H9 (cell line): Measurements from ENCODE around the gene ASCL3. TPM values are rescaled to one million over a fixed set of nuclear protein-coding genes. Genes with fewer than 3 reads are reported as not detected.

Experiments
- DNase-seq: peaks from one replicate; pipeline ENCODE4 v3.0.0-alpha.2; 2017
- H2AFZ ChIP-seq: one replicate; pipeline ENCODE4 v1.6.1; 2013; ENCODE audit warnings: mild to moderate bottlenecking, low read length, control low read depth, moderate library complexity
- H2AK5ac ChIP-seq: 2 replicates; pipeline ENCODE4 v1.6.1; 2013; ENCODE audit warnings: low read length, control low read depth, mixed read lengths; ENCODE audit not compliant: insufficient read length
- H2BK120ac ChIP-seq: one replicate; pipeline ENCODE4 v1.6.1; 2013; ENCODE audit warnings: low read depth, mild to moderate bottlenecking, low read length, control low read depth, inconsistent platforms; ENCODE audit not compliant: poor library complexity, severe bottlenecking
- H2BK12ac ChIP-seq: 2 replicates; pipeline ENCODE4 v1.6.1; 2013; ENCODE audit warnings: low read length, control low read depth, mixed read lengths, low read depth; ENCODE audit not compliant: insufficient read length
- H2BK15ac ChIP-seq: 2 replicates; pipeline ENCODE4 v1.6.1; 2013; ENCODE audit warnings: low read depth, low read length, control low read depth
- H2BK20ac ChIP-seq: one replicate; pipeline ENCODE4 v1.6.1; 2013; ENCODE audit warnings: low read depth, mild to moderate bottlenecking, low read length, control low read depth, inconsistent platforms; ENCODE audit not compliant: poor library complexity, severe bottlenecking
- H2BK5ac ChIP-seq: 2 replicates; pipeline ENCODE4 v1.6.1; 2013; ENCODE audit warnings: low read length, control low read depth, mixed read lengths; ENCODE audit not compliant: insufficient read length
- H3K14ac ChIP-seq: 2 replicates; pipeline ENCODE4 v1.6.1; 2013; ENCODE audit warnings: low read length, control low read depth; ENCODE audit not compliant: insufficient read depth
- H3K18ac ChIP-seq: 2 replicates; pipeline ENCODE4 v1.6.1; 2013; ENCODE audit warnings: low read depth, mild to moderate bottlenecking, mixed read lengths, low read length, control low read depth; ENCODE audit not compliant: insufficient read length
- H3K23ac ChIP-seq: 2 replicates; pipeline ENCODE4 v1.6.1; 2013; ENCODE audit warnings: low read length, control low read depth, mixed read lengths, low read depth; ENCODE audit not compliant: insufficient read length
- H3K23me2 ChIP-seq: 2 replicates; pipeline ENCODE4 v1.6.1; 2013; ENCODE audit warnings: low read depth, mild to moderate bottlenecking, mixed read lengths, low read length, control low read depth; ENCODE audit not compliant: insufficient read length, poor library complexity, severe bottlenecking
- H3K27ac ChIP-seq: 2 replicates; pipeline ENCODE4 v1.5.1; 2013; ENCODE audit warnings: low read length, control low read depth, mixed read lengths, low read depth; ENCODE audit not compliant: insufficient read length
- H3K27me3 ChIP-seq: 2 replicates; pipeline ENCODE4 v1.6.1; 2013; ENCODE audit warnings: low read length, control low read depth, inconsistent platforms; ENCODE audit not compliant: insufficient read depth
- H3K4ac ChIP-seq: 2 replicates; pipeline ENCODE4 v1.6.1; 2013; ENCODE audit warnings: low read depth, mild to moderate bottlenecking, control low read depth, inconsistent platforms, low read length, moderate library complexity
- H3K4me1 ChIP-seq: 2 replicates; pipeline ENCODE4 v1.6.1; 2013; ENCODE audit warnings: low read length, control low read depth, inconsistent platforms; ENCODE audit not compliant: insufficient read depth
- H3K4me2 ChIP-seq: 2 replicates; pipeline ENCODE4 v1.6.1; 2013; ENCODE audit warnings: low read length, control low read depth, mixed read lengths; ENCODE audit not compliant: insufficient read length, insufficient read depth
- H3K56ac ChIP-seq: 2 replicates; pipeline ENCODE4 v1.6.1; 2013; ENCODE audit warnings: low read depth, mild to moderate bottlenecking, mixed read lengths, low read length, control low read depth; ENCODE audit not compliant: insufficient read length
- H3K79me1 ChIP-seq: 2 replicates; pipeline ENCODE4 v1.6.1; 2013; ENCODE audit warnings: low read depth, mild to moderate bottlenecking, moderate library complexity, low read length, control low read depth, inconsistent platforms; ENCODE audit not compliant: insufficient read depth, poor library complexity, severe bottlenecking
- H3K79me2 ChIP-seq: 2 replicates; pipeline ENCODE4 v1.6.1; 2013; ENCODE audit warnings: low read length, control low read depth, inconsistent platforms; ENCODE audit not compliant: insufficient read depth
- H3K9ac ChIP-seq: 2 replicates; pipeline ENCODE4 v1.6.1; 2013; ENCODE audit warnings: low read length, control low read depth, mixed read lengths; ENCODE audit not compliant: insufficient read length; ENCODE audit errors: extremely low read depth
- H3K9me3 ChIP-seq: one replicate; pipeline ENCODE4 v1.6.1; 2013; ENCODE audit warnings: low read depth, low read length, inconsistent platforms; ENCODE audit not compliant: control insufficient read depth
- H3T11ph ChIP-seq: one replicate; pipeline ENCODE4 v1.6.1; 2013; ENCODE audit warnings: mild to moderate bottlenecking, low read length, control low read depth, inconsistent platforms
- H4K20me1 ChIP-seq: one replicate; pipeline ENCODE4 v1.6.1; 2013; ENCODE audit not compliant: control insufficient read depth, insufficient read length, insufficient read depth
- H4K5ac ChIP-seq: 2 replicates; pipeline ENCODE4 v1.6.1; 2013; ENCODE audit warnings: low read depth, mild to moderate bottlenecking, mixed read lengths, low read length, control low read depth; ENCODE audit not compliant: insufficient read length
- H4K8ac ChIP-seq: replicated peaks from 2 replicates; pipeline ENCODE4 v1.6.1; 2013; ENCODE audit warnings: low read length, control low read depth, mixed read lengths, low read depth; ENCODE audit not compliant: insufficient read length
- H4K91ac ChIP-seq: 2 replicates; pipeline ENCODE4 v1.6.1; 2013; ENCODE audit warnings: low read depth, mild to moderate bottlenecking, moderate library complexity, mixed read lengths, low read length, control low read depth; ENCODE audit not compliant: insufficient read length
- H3K27ac Mint-ChIP-seq, 3 experiments: 2 replicates in 2 of 3; 3 replicates in 1 of 3; pipeline ENCODE4 v1.8.0; 2020 to 2021; ENCODE audit warnings: mixed read lengths in 3 of 3, mild to moderate bottlenecking in 1 of 3, moderate library complexity in 1 of 3
- H3K27me3 Mint-ChIP-seq: 2 replicates; pipeline ENCODE4 v1.8.0; 2021; ENCODE audit warnings: low read depth, mild to moderate bottlenecking, moderate library complexity, mixed read lengths
- H3K36me3 Mint-ChIP-seq, 3 experiments: 2 replicates in 2 of 3; 3 replicates in 1 of 3; pipeline ENCODE4 v1.8.0; 2020 to 2021; ENCODE audit warnings: low read depth in 3 of 3, mixed read lengths in 3 of 3; ENCODE audit not compliant: insufficient read depth in 1 of 3
- H3K4me1 Mint-ChIP-seq, 2 experiments: 2 replicates each; pipeline ENCODE4 v1.8.0; 2020; ENCODE audit warnings: mixed read lengths in 2 of 2
- H3K4me3 Mint-ChIP-seq, 2 experiments: 2 replicates in 1 of 2; 3 replicates in 1 of 2; pipeline ENCODE4 v1.8.0; 2020 to 2021; ENCODE audit warnings: mild to moderate bottlenecking in 2 of 2, mixed read lengths in 2 of 2, moderate library complexity in 1 of 2
- H3K9me3 Mint-ChIP-seq, 2 experiments: 2 replicates in 1 of 2; 3 replicates in 1 of 2; pipeline ENCODE4 v1.8.0; 2020; ENCODE audit warnings: mild to moderate bottlenecking in 2 of 2, mixed read lengths in 2 of 2, moderate library complexity in 1 of 2
- CTCF ChIP-seq: fragments of 200-600 bp; sonication (generic); conservative IDR thresholded peaks from 3 replicates; pipeline ENCODE4 v1.8.0; 2021; ENCODE audit warnings: antibody characterized with exemption, mild to moderate bottlenecking
- WGBS: extraction: QIAGEN DNeasy Blood & Tissue Kit; methylation state at CpG from one replicate; pipeline ENCODE4 v1.1.7; 2013; ENCODE audit warnings: missing lambda C conversion rate, low lambda C conversion rate, mixed read lengths; ENCODE audit not compliant: insufficient read length; ENCODE audit errors: extremely low coverage; 5-methylcytosine and 5-hydroxymethylcytosine counted together
- total RNA-seq: library from RNA; stranded (reverse); gene quantifications from 2 replicates; pipeline ENCODE4 v1.2.1, GENCODE V29; 2021

The ASCL3 gene
- total RNA-seq, 1 experiment from 2014 or later = not detected

DNA sequence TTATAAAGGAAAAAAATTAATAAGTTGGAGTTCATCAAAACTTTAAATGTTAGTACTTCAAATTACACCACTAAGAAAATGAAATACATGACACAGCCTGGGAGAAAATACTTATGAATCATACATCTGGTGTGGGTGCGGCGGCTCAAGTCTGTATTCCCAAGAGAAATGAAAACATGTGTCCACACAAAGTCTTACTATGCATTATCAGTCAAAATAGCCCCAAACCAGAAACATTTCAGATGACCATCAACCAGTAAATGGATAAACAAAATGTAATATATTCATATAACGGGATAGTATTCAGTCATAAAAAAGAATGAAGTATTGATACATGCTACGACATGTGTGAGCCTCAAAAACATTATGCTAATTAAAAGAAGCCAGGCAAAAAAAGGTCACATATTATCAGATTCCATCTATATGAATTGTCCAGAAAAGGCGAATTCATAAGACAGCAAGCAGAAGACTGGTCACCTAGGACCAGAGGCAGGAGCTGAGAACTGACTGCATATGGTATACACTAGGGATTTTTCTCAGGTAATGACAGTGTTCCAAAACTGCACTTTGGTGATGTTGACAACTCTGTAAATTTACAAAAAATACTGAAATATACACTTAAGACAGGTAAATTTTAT is 37.2 kb downstream of the ASCL3 start:
- Histone ChIP-seq H4K91ac (no peak overlapping the region), H3K23ac (no peak overlapping the region), H3K27me3 (no peaks in the 10 kb centered on the region; the same call in 1 of the 2 replicates), H3K9me3 (no peaks in the 10 kb centered on the region), H2AK5ac (no peak overlapping the region), H3K4me2 (no peak overlapping the region), H3K56ac (no peak overlapping the region), H2BK20ac (no peak overlapping the region), H4K8ac (no peak overlapping the region), H3K23me2 (no peaks in the 10 kb centered on the region), H2BK120ac (no peak overlapping the region), H3K4ac (no peak overlapping the region), H2BK5ac (no peak overlapping the region), H4K5ac (no peak overlapping the region), H3K27ac (no peak overlapping the region), H3K9ac (no peak overlapping the region), H4K20me1 (no peaks in the 10 kb centered on the region), H2BK12ac (no peak overlapping the region), H2AFZ (no peak overlapping the region), H3K4me1 (peaks cover 4% of the 10 kb centered on the region; the same call in 1 of the 2 replicates), H3K79me2 (no peaks in the 10 kb centered on the region), H3K14ac (no peak overlapping the region), H3K18ac (no peak overlapping the region), H2BK15ac (no peak overlapping the region), H3T11ph (no peak overlapping the region), H3K79me1 (no peaks in the 10 kb centered on the region)
- H3K27ac Mint-ChIP-seq = no peak overlapping the region
- no peaks in the 10 kb centered on the region; a peak in 1 of 7 replicates for H3K36me3 Mint-ChIP-seq
- peaks cover 9 to 14% of the 10 kb centered on the region in 2 experiments for H3K4me1 Mint-ChIP-seq
- no peak overlapping the region for H3K4me3 Mint-ChIP-seq
- no CpG with 5 or more reads among the region's 5 CpGs for WGBS
- no peak for DNase-seq
- peaks cover 5 to 8% of the 10 kb centered on the region in 2 experiments; a peak in 4 of 5 replicates for H3K9me3 Mint-ChIP-seq
- no peak for TF ChIP-seq CTCF
- peaks cover 30% of the 10 kb centered on the region for H3K27me3 Mint-ChIP-seq
